CD1c-positive myeloid dendritic cell (primary cell): ENCODE results near the gene CDC7.
"Not testable (repeated sequence)": the region's sequence is repeated elsewhere in the genome, so short reads cannot be mapped to it uniquely, and the experiment has no call there.

ENCODE experiments used
- DNase-seq: peaks from one replicate; pipeline ENCODE4 v3.0.0-alpha.2; 2016; ENCODE audit errors: extremely low spot score

The CDC7 gene

GRCh38 chr1:91511386-91511785 is 10.7 kb downstream of the CDC7 start:
- peak; percentile 61 for DNase-seq

- DNase-seq, result no peak
These were observed 12.5 kb downstream of the CDC7 start for GRCh38 chr1:91513160-91513559.

GRCh38 chr1:91513706-91514105 is 13.1 kb downstream of the CDC7 start:
- no peak for DNase-seq

GRCh38 chr1:91515994-91516393 is 15.3 kb downstream of the CDC7 start:
- DNase-seq, result no peak

- not testable (repeated sequence) for DNase-seq
These were observed 16.0 kb downstream of the CDC7 start for GRCh38 chr1:91516605-91517004.

GRCh38 chr1:91519167-91519566 is 18.5 kb downstream of the CDC7 start:
- DNase-seq, result not testable (repeated sequence)

GRCh38 chr1:91520942-91521507 is 20.4 kb downstream of the CDC7 start:
- no peak for DNase-seq

GRCh38 chr1:91523482-91523881 is 22.8 kb downstream of the CDC7 start:
- DNase-seq, result no peak

GRCh38 chr1:91526496-91526895 is 25.8 kb downstream of the CDC7 start:
- DNase-seq, result no peak

- DNase-seq, result no peak
These were observed 26.7 kb downstream of the CDC7 start for GRCh38 chr1:91527266-91527765.

- no peak for DNase-seq
These were observed 27.1 kb downstream of the CDC7 start for GRCh38 chr1:91527781-91528180.

GRCh38 chr1:91529856-91530255 is 29.2 kb downstream of the CDC7 start:
- DNase-seq, result no peak

- no peak for DNase-seq
These were observed 32.8 kb downstream of the CDC7 start for GRCh38 chr1:91533361-91534024.

- no peak for DNase-seq
These were observed 34.8 kb downstream of the CDC7 start for GRCh38 chr1:91535441-91535840.

- DNase-seq, result no peak
These were observed 36.8 kb downstream of the CDC7 start for GRCh38 chr1:91537281-91537986.

- DNase-seq, result no peak
These were observed 37.3 kb downstream of the CDC7 start for GRCh38 chr1:91537987-91538304.

GRCh38 chr1:91540910-91541309 is 40.3 kb downstream of the CDC7 start:
- no peak for DNase-seq

- DNase-seq, result no peak
These were observed 41.4 kb downstream of the CDC7 start for GRCh38 chr1:91541918-91542533.

GRCh38 chr1:91545506-91546300 is 45.1 kb downstream of the CDC7 start:
- no peak for DNase-seq

GRCh38 chr1:91546301-91546581 is 45.6 kb downstream of the CDC7 start:
- no peak for DNase-seq

- no peak for DNase-seq
These were observed 46.2 kb downstream of the CDC7 start for GRCh38 chr1:91546876-91547275.

- DNase-seq, result no peak
These were observed 47.9 kb downstream of the CDC7 start for GRCh38 chr1:91548376-91549040.
